ENCODE data around the gene PRDM1. TPM values are rescaled to one million over a fixed set of nuclear protein-coding genes. Genes with fewer than 3 reads are reported as not detected.

The PRDM1 gene
- total RNA-seq, 1 donor from 2014 or later = 17.5 TPM

- intact Hi-C loops (cut with DNase I) = no loop called here
- DNase-seq = no peak
- Histone ChIP-seq H3K4me1 (no peaks in the 10 kb centered on the region), H3K27ac (no peak overlapping the region), H3K4me3 (no peak overlapping the region), H3K27me3 (peaks cover 4% of the 10 kb centered on the region), H3K36me3 (no peaks in the 10 kb centered on the region), H3K9me3 (no peaks in the 10 kb centered on the region)
- no peak for TF ChIP-seq CTCF (IDR thresholded peaks at IDR 0.05)
- no peak for ATAC-seq
These were observed 56.8 kb downstream of the PRDM1 start for GRCh38 chr6:106142876-106143431.

GRCh38 chr6:106143665-106144064 is 57.5 kb downstream of the PRDM1 start:
- intact Hi-C loops (cut with DNase I) = no loop called here
- Histone ChIP-seq H3K27me3 (peaks cover 4% of the 10 kb centered on the region), H3K27ac (no peak overlapping the region), H3K36me3 (no peaks in the 10 kb centered on the region), H3K4me3 (no peak overlapping the region), H3K9me3 (no peaks in the 10 kb centered on the region), H3K4me1 (no peaks in the 10 kb centered on the region)
- TF ChIP-seq CTCF (IDR thresholded peaks at IDR 0.05) = no peak
- DNase-seq (no peak), ATAC-seq (no peak)

- H3K4me1 ChIP-seq = no peaks in the 10 kb centered on the region
- peaks cover 4% of the 10 kb centered on the region for H3K27me3 ChIP-seq
- H3K27ac ChIP-seq = no peak overlapping the region
- DNase-seq (no peak), ATAC-seq (no peak)
- TF ChIP-seq CTCF (IDR thresholded peaks at IDR 0.05) = no peak
- intact Hi-C loops (cut with DNase I) = no loop called here
- no peaks in the 10 kb centered on the region for H3K36me3 ChIP-seq
- no peaks in the 10 kb centered on the region for H3K9me3 ChIP-seq
- H3K4me3 ChIP-seq = no peak overlapping the region
These were observed 59.0 kb downstream of the PRDM1 start for GRCh38 chr6:106145144-106145543.

- H3K4me1 ChIP-seq = no peaks in the 10 kb centered on the region
- no peak overlapping the region for H3K4me3 ChIP-seq
- DNase-seq (no peak), ATAC-seq (no peak)
- H3K36me3 ChIP-seq = no peaks in the 10 kb centered on the region
- H3K27ac ChIP-seq = no peak overlapping the region
- intact Hi-C loops (cut with DNase I) = no loop called here
- no peaks in the 10 kb centered on the region for H3K9me3 ChIP-seq
- peaks cover 4% of the 10 kb centered on the region for H3K27me3 ChIP-seq
- TF ChIP-seq CTCF (IDR thresholded peaks at IDR 0.05) = no peak
These were observed 59.6 kb downstream of the PRDM1 start for GRCh38 chr6:106145741-106146227.

- Histone ChIP-seq H3K4me1 (no peaks in the 10 kb centered on the region), H3K9me3 (no peaks in the 10 kb centered on the region), H3K27me3 (no peaks in the 10 kb centered on the region), H3K27ac (no peak overlapping the region), H3K36me3 (no peaks in the 10 kb centered on the region), H3K4me3 (no peak overlapping the region)
- DNase-seq (no peak), ATAC-seq (no peak)
- TF ChIP-seq CTCF (IDR thresholded peaks at IDR 0.05) = no peak
- intact Hi-C loops (cut with DNase I) = no loop called here
These were observed 60.8 kb downstream of the PRDM1 start for GRCh38 chr6:106146852-106147351.

- Histone ChIP-seq H3K4me3 (no peak overlapping the region), H3K36me3 (no peaks in the 10 kb centered on the region), H3K27ac (no peak overlapping the region), H3K4me1 (no peaks in the 10 kb centered on the region), H3K9me3 (no peaks in the 10 kb centered on the region), H3K27me3 (no peaks in the 10 kb centered on the region)
- no peak for ATAC-seq
- no peak for TF ChIP-seq CTCF (IDR thresholded peaks at IDR 0.05)
- intact Hi-C loops (cut with DNase I) = no loop called here
- DNase-seq = no peak
These were observed 61.3 kb downstream of the PRDM1 start for GRCh38 chr6:106147476-106147875.

Measured in upper lobe of right lung (tissue), 1 donor.